SU-DHL-6 (cell line): ENCODE results near the gene PSMC6.

Experiments used
- H2AFZ ChIP-seq: fragments of 200-600 bp; sonication (generic); 2 replicates; pipeline ENCODE4 v1.6.1; 2014; ENCODE audit warnings: low read depth, mild to moderate bottlenecking, moderate library complexity, mixed read lengths, antibody characterized with exemption, low read length; ENCODE audit not compliant: severe bottlenecking
- H3F3A ChIP-seq: fragments of 200-600 bp; shearing (Covaris generic); 2 replicates; pipeline ENCODE4 v1.6.0; 2016; ENCODE audit warnings: antibody characterized with exemption, mild to moderate bottlenecking; ENCODE audit not compliant: insufficient read depth
- H3K27ac ChIP-seq: fragments of 200-600 bp; sonication (generic); 2 replicates; pipeline ENCODE4 v1.5.1; 2016; ENCODE audit warnings: low read depth, mild to moderate bottlenecking, low read length, moderate library complexity, mixed read lengths
- H3K27me3 ChIP-seq: fragments of 200-600 bp; sonication (generic), shearing (Covaris generic); 2 replicates; pipeline ENCODE4 v1.6.0; 2014; ENCODE audit warnings: mild to moderate bottlenecking, low read length
- H3K36me3 ChIP-seq: fragments of 200-600 bp; sonication (generic); 2 replicates; pipeline ENCODE4 v1.6.1; 2014; ENCODE audit warnings: mild to moderate bottlenecking, low read length, mixed read lengths
- H3K4me2 ChIP-seq: fragments of 300-600, 200-600 bp; shearing (Covaris generic), sonication (generic); 2 replicates; pipeline ENCODE4 v1.6.0; 2014; ENCODE audit warnings: low read length, low read depth, mild to moderate bottlenecking; ENCODE audit not compliant: poor library complexity, severe bottlenecking
- H3K4me3 ChIP-seq: fragments of 200-600 bp; sonication (generic); 2 replicates; pipeline ENCODE4 v1.5.1; 2014; ENCODE audit warnings: antibody characterized with exemption, low read length, mild to moderate bottlenecking, mixed read lengths; ENCODE audit not compliant: insufficient read depth, poor library complexity, severe bottlenecking
- H3K79me2 ChIP-seq: fragments of 200-600 bp; sonication (generic); 2 replicates; pipeline ENCODE4 v1.6.1; 2014; ENCODE audit warnings: mild to moderate bottlenecking, low read length, moderate library complexity; ENCODE audit not compliant: insufficient read depth
- H3K9ac ChIP-seq: fragments of 200-600 bp; sonication (generic); 2 replicates; pipeline ENCODE4 v1.7.0; 2014; ENCODE audit warnings: mild to moderate bottlenecking, low read length
- H3K9me2 ChIP-seq: fragments of 200-600 bp; sonication (generic); replicated peaks from 2 replicates; pipeline ENCODE4 v1.6.1; 2014; ENCODE audit warnings: low read length; ENCODE audit not compliant: insufficient read depth
- H3K9me3 ChIP-seq: fragments of 200-600 bp; sonication (generic); 2 replicates; pipeline ENCODE4 v1.6.1; 2014; ENCODE audit warnings: low read length, mixed read lengths; ENCODE audit not compliant: insufficient read depth
- H4K20me1 ChIP-seq: fragments of 200-600 bp; sonication (generic); 2 replicates; pipeline ENCODE4 v1.6.1; 2014; ENCODE audit warnings: low read depth, mild to moderate bottlenecking, antibody characterized with exemption, low read length, moderate library complexity, mixed read lengths
- CTCF ChIP-seq: fragments of 200-600 bp; sonication (generic); IDR thresholded peaks from one replicate; pipeline ENCODE4 v1.5.1; 2017; ENCODE audit warnings: antibody characterized with exemption, mild to moderate bottlenecking, low read length, moderate library complexity; ENCODE audit not compliant: insufficient read depth, poor library complexity, severe bottlenecking
- EZH2phosphoT487 ChIP-seq: fragments of 200-600 bp; sonication (generic), shearing (Covaris generic); conservative IDR thresholded peaks from 2 replicates; pipeline ENCODE4 v1.6.1; 2018; ENCODE audit warnings: mild to moderate bottlenecking, antibody characterized with exemption, low read length, moderate library complexity, mixed read lengths

The PSMC6 gene

DNA sequence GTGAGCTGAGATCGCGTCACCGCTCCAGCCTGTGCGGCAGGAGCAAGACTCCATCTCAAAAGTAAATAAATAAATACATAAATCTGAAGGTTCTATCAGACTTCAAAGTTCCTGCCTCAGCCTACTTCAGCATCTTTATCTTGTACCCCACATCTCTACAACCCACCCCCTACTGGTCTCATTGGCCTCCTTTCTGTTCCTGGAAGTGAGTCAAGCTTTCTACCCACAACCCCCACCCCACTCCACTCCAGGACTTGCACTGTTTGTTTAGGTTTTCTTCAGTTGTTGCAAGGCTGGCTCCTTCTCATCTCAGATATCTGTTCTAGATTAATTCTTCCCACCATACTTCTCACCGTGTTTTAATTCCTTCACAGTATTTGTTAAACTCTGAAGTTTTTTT lies 714 bp upstream of the PSMC6 start:
- TF ChIP-seq CTCF (no peak), EZH2phosphoT487 (no peak)
- Histone ChIP-seq H3K36me3 (peaks cover 24% of the 10 kb centered on the region), H3K9me3 (no peaks in the 10 kb centered on the region), H3K4me2 (peak overlapping the region; percentile 94), H3K27ac (peak overlapping the region; percentile 56), H3K27me3 (no peaks in the 10 kb centered on the region), H3K9ac (peak overlapping the region; percentile 92), H2AFZ (peak overlapping the region; percentile 86), H3K9me2 (no peaks in the 10 kb centered on the region), H3K79me2 (peaks cover 30% of the 10 kb centered on the region), H3F3A (no peaks in the 10 kb centered on the region), H4K20me1 (no peaks in the 10 kb centered on the region), H3K4me3 (peak overlapping the region; percentile 93)

- no peak for TF ChIP-seq EZH2phosphoT487
- TF ChIP-seq CTCF: no peak
These were observed 4.7 kb downstream of the PSMC6 start for GRCh38 chr14:52711666-52712065.

DNA sequence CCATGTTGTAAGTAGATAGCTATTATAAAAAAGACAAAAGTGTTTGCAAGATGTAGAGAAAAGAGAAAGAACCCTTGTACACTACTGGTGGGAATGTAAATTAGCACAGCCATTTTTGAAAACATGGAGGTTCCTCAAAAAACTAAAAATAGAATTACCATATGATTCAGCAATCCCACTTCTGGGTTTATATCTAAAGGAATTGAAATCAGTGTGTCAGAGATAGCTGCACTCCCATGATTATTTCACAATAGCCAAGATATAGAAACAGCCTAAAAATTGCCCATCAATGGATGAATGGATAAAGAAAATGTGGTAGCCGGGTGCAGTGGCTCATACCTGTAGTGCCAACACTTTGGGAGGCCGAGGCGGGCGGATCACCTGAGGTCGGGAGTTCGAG lies 9.2 kb downstream of the PSMC6 start:
- no peak for TF ChIP-seq CTCF
- TF ChIP-seq EZH2phosphoT487: no peak
- H3K79me2 ChIP-seq: no peaks in the 10 kb centered on the region; the same call in 1 of the 2 replicates

More at GRCh38 chr14:52711666-52712065, 4.7 kb downstream of the PSMC6 start:
- Histone ChIP-seq H2AFZ (no peak overlapping the region), H3K9ac (no peak overlapping the region), H4K20me1 (no peaks in the 10 kb centered on the region), H3K27me3 (no peaks in the 10 kb centered on the region), H3K9me3 (no peaks in the 10 kb centered on the region), H3K27ac (no peak overlapping the region), H3K79me2 (peaks cover 30% of the 10 kb centered on the region), H3F3A (0 out of 2 replicates have a peak, but pooled peaks cover 4% of the 10 kb centered on the region), H3K4me3 (no peak overlapping the region), H3K4me2 (no peak overlapping the region), H3K36me3 (peaks cover 59% of the 10 kb centered on the region), H3K9me2 (no peaks in the 10 kb centered on the region)

More for the DNA sequence above, 9.2 kb downstream of the PSMC6 start:
- H3K36me3 ChIP-seq: peaks cover 67% of the 10 kb centered on the region
- no peaks in the 10 kb centered on the region for H3K9me2 ChIP-seq
- H3K9ac ChIP-seq: no peak overlapping the region
- 0 out of 2 replicates have a peak, but pooled peaks cover 4% of the 10 kb centered on the region for H3F3A ChIP-seq
- no peaks in the 10 kb centered on the region for H3K27me3 ChIP-seq
- H4K20me1 ChIP-seq: no peaks in the 10 kb centered on the region
- no peak overlapping the region for H3K4me2 ChIP-seq
- H3K4me3 ChIP-seq: no peak overlapping the region
- no peak overlapping the region for H3K27ac ChIP-seq
- H2AFZ ChIP-seq: no peak overlapping the region
- H3K9me3 ChIP-seq: no peaks in the 10 kb centered on the region
